ENCODE data around the gene NAPSA.
A peak's percentile ranks its signal among the peaks of the same experiment; 100 is the strongest.
"Not testable (repeated sequence)": the region's sequence is repeated elsewhere in the genome, so short reads cannot be mapped to it uniquely, and the experiment has no call there.

Gene NAPSA

GRCh38 chr19:50333737-50334617 is 31.5 kb downstream of the NAPSA start:
- peak; percentile 89 for DNase-seq (ENCODE audit: low spot score)
- Mint-ChIP-seq H3K4me1 (ENCODE audit: low read depth) (peaks cover 46% of the 10 kb centered on the region), H3K9me3 (no peaks in the 10 kb centered on the region), H3K36me3 (ENCODE audit: low read depth) (no peaks in the 10 kb centered on the region), H3K27me3 (ENCODE audit: low read depth) (no peaks in the 10 kb centered on the region), H3K4me3 (peak overlapping the region; percentile 87), H3K27ac (peak overlapping the region; percentile 97)

GRCh38 chr19:50333235-50333736 is 32.2 kb downstream of the NAPSA start:
- no peaks in the 10 kb centered on the region for H3K27me3 Mint-ChIP-seq (ENCODE audit: low read depth)
- no peaks in the 10 kb centered on the region for H3K36me3 Mint-ChIP-seq (ENCODE audit: low read depth)
- H3K27ac Mint-ChIP-seq: peak overlapping the region; percentile 97
- H3K4me1 Mint-ChIP-seq (ENCODE audit: low read depth): peaks cover 46% of the 10 kb centered on the region
- H3K4me3 Mint-ChIP-seq: peak overlapping the region; percentile 87
- peak; percentile 97 for DNase-seq (ENCODE audit: low spot score)
- no peaks in the 10 kb centered on the region for H3K9me3 Mint-ChIP-seq

- no peaks in the 10 kb centered on the region for H3K9me3 Mint-ChIP-seq
- H3K27ac Mint-ChIP-seq: peak overlapping the region; percentile 97
- no peak for DNase-seq (ENCODE audit: low spot score)
- peaks cover 1% of the 10 kb centered on the region for H3K36me3 Mint-ChIP-seq (ENCODE audit: low read depth)
- peaks cover 51% of the 10 kb centered on the region for H3K4me1 Mint-ChIP-seq (ENCODE audit: low read depth)
- H3K4me3 Mint-ChIP-seq: peak overlapping the region; percentile 87
- H3K27me3 Mint-ChIP-seq (ENCODE audit: low read depth): peaks cover 5% of the 10 kb centered on the region
These were observed 33.0 kb downstream of the NAPSA start for GRCh38 chr19:50332244-50333038.

GRCh38 chr19:50331994-50332243 is 33.5 kb downstream of the NAPSA start:
- Mint-ChIP-seq H3K36me3 (ENCODE audit: low read depth) (peaks cover 1% of the 10 kb centered on the region), H3K4me3 (peak overlapping the region; percentile 87), H3K9me3 (no peaks in the 10 kb centered on the region), H3K27ac (peak overlapping the region; percentile 97), H3K27me3 (ENCODE audit: low read depth) (peaks cover 10% of the 10 kb centered on the region), H3K4me1 (ENCODE audit: low read depth) (peaks cover 56% of the 10 kb centered on the region)
- no peak for DNase-seq (ENCODE audit: low spot score)

- Mint-ChIP-seq H3K27ac (peak overlapping the region; percentile 97), H3K36me3 (ENCODE audit: low read depth) (peaks cover 1% of the 10 kb centered on the region), H3K4me3 (peak overlapping the region; percentile 87), H3K27me3 (ENCODE audit: low read depth) (peaks cover 15% of the 10 kb centered on the region), H3K9me3 (no peaks in the 10 kb centered on the region), H3K4me1 (ENCODE audit: low read depth) (peaks cover 61% of the 10 kb centered on the region)
- DNase-seq (ENCODE audit: low spot score): peak; percentile 29
These were observed 34.0 kb downstream of the NAPSA start for GRCh38 chr19:50331221-50331993.

GRCh38 chr19:50330365-50331078 is 34.9 kb downstream of the NAPSA start:
- Mint-ChIP-seq H3K4me1 (ENCODE audit: low read depth) (peaks cover 62% of the 10 kb centered on the region), H3K9me3 (no peaks in the 10 kb centered on the region), H3K27ac (peak overlapping the region; percentile 97), H3K36me3 (ENCODE audit: low read depth) (peaks cover 1% of the 10 kb centered on the region), H3K4me3 (peak overlapping the region; percentile 87), H3K27me3 (ENCODE audit: low read depth) (peaks cover 17% of the 10 kb centered on the region)
- DNase-seq (ENCODE audit: low spot score): peak; percentile 90

- not testable (repeated sequence) for H3K9me3 Mint-ChIP-seq; DNase-seq (ENCODE audit: low spot score); H3K36me3 Mint-ChIP-seq (ENCODE audit: low read depth)
- Mint-ChIP-seq H3K4me1 (ENCODE audit: low read depth) (peaks cover 57% of the 10 kb centered on the region), H3K4me3 (peak overlapping the region; percentile 82), H3K27ac (peak overlapping the region; percentile 91), H3K27me3 (ENCODE audit: low read depth) (peaks cover 17% of the 10 kb centered on the region)
These were observed 35.5 kb downstream of the NAPSA start for GRCh38 chr19:50329926-50330294.

- H3K36me3 Mint-ChIP-seq (ENCODE audit: low read depth): peaks cover 1% of the 10 kb centered on the region
- H3K27ac Mint-ChIP-seq: peak within 1 kb of the TSS; percentile 91
- H3K4me3 Mint-ChIP-seq: peak within 1 kb of the TSS; percentile 82
- no peaks in the 10 kb centered on the region for H3K9me3 Mint-ChIP-seq
- H3K27me3 Mint-ChIP-seq (ENCODE audit: low read depth): peaks cover 17% of the 10 kb centered on the region
- H3K4me1 Mint-ChIP-seq (ENCODE audit: low read depth): peaks cover 57% of the 10 kb centered on the region
- DNase-seq (ENCODE audit: low spot score): peak; percentile 97
These were observed 36.1 kb downstream of the NAPSA start, which contains the start of gene KCNC3 for GRCh38 chr19:50329146-50329925. Gene KCNC3, minus strand, starts transcription at chr19:50329377. Its CDS starts 295 bp downstream, at chr19:50329082.

- peaks cover 56% of the 10 kb centered on the region for H3K4me1 Mint-ChIP-seq (ENCODE audit: low read depth)
- no peaks in the 10 kb centered on the region for H3K9me3 Mint-ChIP-seq
- peaks cover 17% of the 10 kb centered on the region for H3K27me3 Mint-ChIP-seq (ENCODE audit: low read depth)
- H3K36me3 Mint-ChIP-seq (ENCODE audit: low read depth): peaks cover 1% of the 10 kb centered on the region
- H3K27ac Mint-ChIP-seq: peak overlapping the region; percentile 91
- no peak for DNase-seq (ENCODE audit: low spot score)
- peak overlapping the region; percentile 82 for H3K4me3 Mint-ChIP-seq
These were observed 36.6 kb downstream of the NAPSA start for GRCh38 chr19:50328873-50329145.

- Mint-ChIP-seq H3K4me1 (ENCODE audit: low read depth) (peaks cover 54% of the 10 kb centered on the region), H3K4me3 (no peak overlapping the region), H3K27me3 (ENCODE audit: low read depth) (peaks cover 17% of the 10 kb centered on the region), H3K27ac (no peak overlapping the region), H3K9me3 (no peaks in the 10 kb centered on the region), H3K36me3 (ENCODE audit: low read depth) (peaks cover 1% of the 10 kb centered on the region)
- no peak for DNase-seq (ENCODE audit: low spot score)
These were observed 37.1 kb downstream of the NAPSA start for GRCh38 chr19:50328224-50328872.

GRCh38 chr19:50327461-50328223 is 37.8 kb downstream of the NAPSA start:
- no peak for DNase-seq (ENCODE audit: low spot score)
- peaks cover 1% of the 10 kb centered on the region for H3K36me3 Mint-ChIP-seq (ENCODE audit: low read depth)
- peaks cover 17% of the 10 kb centered on the region for H3K27me3 Mint-ChIP-seq (ENCODE audit: low read depth)
- H3K4me1 Mint-ChIP-seq (ENCODE audit: low read depth): peaks cover 51% of the 10 kb centered on the region
- peak overlapping the region; percentile 39 for H3K27ac Mint-ChIP-seq
- no peaks in the 10 kb centered on the region for H3K9me3 Mint-ChIP-seq
- H3K4me3 Mint-ChIP-seq: peak overlapping the region; percentile 53

GRCh38 chr19:50327013-50327412 is 38.4 kb downstream of the NAPSA start:
- Mint-ChIP-seq H3K4me3 (peak overlapping the region; percentile 53), H3K36me3 (ENCODE audit: low read depth) (peaks cover 1% of the 10 kb centered on the region), H3K9me3 (no peaks in the 10 kb centered on the region), H3K27me3 (ENCODE audit: low read depth) (peaks cover 17% of the 10 kb centered on the region), H3K4me1 (ENCODE audit: low read depth) (peaks cover 46% of the 10 kb centered on the region), H3K27ac (peak overlapping the region; percentile 6)
- DNase-seq (ENCODE audit: low spot score): no peak

All from T-helper 2 cell treated with Interferon-gamma antibody and Interleukin-4, amounts not matched to agents 5 μg/mL and 100 μg/mL, for 36 hours (primary cell).